NB4 (cell line): ENCODE measurements around the gene SLC6A6.

Experiments used
- DNase-seq: peaks from one replicate; pipeline ENCODE4 v3.0.0; 2010; ENCODE audit warnings: low read depth
- H3K4me3 ChIP-seq: one replicate; pipeline ENCODE4 v1.5.1; 2011; ENCODE audit warnings: mild to moderate bottlenecking, low read depth, low read length, moderate library complexity
- MYC ChIP-seq: IDR thresholded peaks from 2 replicates; pipeline ENCODE4 v1.6.1; 2011; ENCODE audit warnings: low read depth, low read length
- POLR2A ChIP-seq: IDR thresholded peaks from 2 replicates; pipeline ENCODE4 v1.6.1; 2011; ENCODE audit warnings: mild to moderate bottlenecking; ENCODE audit not compliant: insufficient read length; ENCODE audit errors: extremely low read depth
- TF ChIP-seq, protein P1 (sequence below): IDR thresholded peaks from 2 replicates; pipeline ENCODE4 v1.6.1; 2011; ENCODE audit warnings: low read depth, low read length
- TF ChIP-seq, protein P2 (sequence below): IDR thresholded peaks from one replicate; pipeline ENCODE4 v1.5.1; 2012; ENCODE audit warnings: low read depth, low read length

The SLC6A6 gene

DNA sequence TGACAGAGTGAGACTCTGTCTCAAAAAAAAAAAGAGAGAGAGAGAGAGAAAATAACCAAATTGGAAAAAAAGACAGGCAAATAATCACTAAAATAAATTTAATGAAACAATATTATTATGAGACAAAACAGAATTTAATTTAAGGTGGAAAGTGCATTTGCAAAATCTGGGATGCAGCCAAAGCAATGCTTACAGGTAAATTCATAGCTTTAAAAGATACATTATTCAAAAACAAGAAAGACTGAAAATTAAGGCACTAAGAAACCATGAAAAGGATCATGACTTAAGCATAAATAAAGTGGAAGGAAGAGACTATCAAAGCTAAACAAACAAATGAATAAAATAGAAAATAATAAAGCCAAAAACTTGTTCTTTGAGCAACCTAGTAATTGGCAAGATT is 100.1 kb downstream of the SLC6A6 start:
- no peak for DNase-seq
- no peak overlapping the region for H3K4me3 ChIP-seq
- TF ChIP-seq, protein P1, sequence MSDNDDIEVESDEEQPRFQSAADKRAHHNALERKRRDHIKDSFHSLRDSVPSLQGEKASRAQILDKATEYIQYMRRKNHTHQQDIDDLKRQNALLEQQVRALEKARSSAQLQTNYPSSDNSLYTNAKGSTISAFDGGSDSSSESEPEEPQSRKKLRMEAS, result no peak
- TF ChIP-seq MYC (no peak), POLR2A (no peak)
- TF ChIP-seq, protein P2, sequence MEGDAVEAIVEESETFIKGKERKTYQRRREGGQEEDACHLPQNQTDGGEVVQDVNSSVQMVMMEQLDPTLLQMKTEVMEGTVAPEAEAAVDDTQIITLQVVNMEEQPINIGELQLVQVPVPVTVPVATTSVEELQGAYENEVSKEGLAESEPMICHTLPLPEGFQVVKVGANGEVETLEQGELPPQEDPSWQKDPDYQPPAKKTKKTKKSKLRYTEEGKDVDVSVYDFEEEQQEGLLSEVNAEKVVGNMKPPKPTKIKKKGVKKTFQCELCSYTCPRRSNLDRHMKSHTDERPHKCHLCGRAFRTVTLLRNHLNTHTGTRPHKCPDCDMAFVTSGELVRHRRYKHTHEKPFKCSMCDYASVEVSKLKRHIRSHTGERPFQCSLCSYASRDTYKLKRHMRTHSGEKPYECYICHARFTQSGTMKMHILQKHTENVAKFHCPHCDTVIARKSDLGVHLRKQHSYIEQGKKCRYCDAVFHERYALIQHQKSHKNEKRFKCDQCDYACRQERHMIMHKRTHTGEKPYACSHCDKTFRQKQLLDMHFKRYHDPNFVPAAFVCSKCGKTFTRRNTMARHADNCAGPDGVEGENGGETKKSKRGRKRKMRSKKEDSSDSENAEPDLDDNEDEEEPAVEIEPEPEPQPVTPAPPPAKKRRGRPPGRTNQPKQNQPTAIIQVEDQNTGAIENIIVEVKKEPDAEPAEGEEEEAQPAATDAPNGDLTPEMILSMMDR, result no peak

DNA sequence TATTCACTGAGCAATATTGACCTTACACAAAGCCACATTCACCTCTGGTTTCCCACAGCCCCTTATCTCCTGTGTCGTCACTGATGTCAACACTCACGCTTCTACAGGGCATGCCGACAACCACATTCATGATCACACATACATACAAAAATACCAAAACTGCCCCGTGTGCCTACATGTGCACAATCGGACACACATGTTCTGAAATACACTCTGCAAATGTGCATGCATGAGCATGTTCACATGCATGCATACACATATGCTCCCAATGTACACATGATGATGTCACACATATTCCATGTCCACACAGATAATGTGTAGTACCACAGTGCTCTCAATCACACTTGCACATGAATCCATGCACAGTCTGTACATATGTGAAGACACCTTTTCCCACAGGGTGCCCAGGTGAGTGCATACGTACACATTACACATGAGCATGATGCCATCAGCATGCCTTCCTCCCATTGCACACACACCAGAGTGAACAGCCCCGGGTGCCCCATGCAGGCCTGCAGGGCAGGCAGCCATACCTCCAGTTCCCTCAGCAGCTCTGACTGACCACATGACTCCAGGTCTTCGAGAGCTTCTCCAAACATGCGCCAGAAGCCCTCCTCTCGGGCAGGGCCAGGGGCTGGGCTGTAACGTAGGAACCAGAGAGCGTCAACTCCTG is 100.8 kb downstream of the SLC6A6 start:
- TF ChIP-seq, protein P2, result no peak
- no peak for TF ChIP-seq POLR2A
- TF ChIP-seq, protein P1, result no peak
- no peak for TF ChIP-seq MYC
- DNase-seq, result no peak
- no peak overlapping the region for H3K4me3 ChIP-seq

DNA sequence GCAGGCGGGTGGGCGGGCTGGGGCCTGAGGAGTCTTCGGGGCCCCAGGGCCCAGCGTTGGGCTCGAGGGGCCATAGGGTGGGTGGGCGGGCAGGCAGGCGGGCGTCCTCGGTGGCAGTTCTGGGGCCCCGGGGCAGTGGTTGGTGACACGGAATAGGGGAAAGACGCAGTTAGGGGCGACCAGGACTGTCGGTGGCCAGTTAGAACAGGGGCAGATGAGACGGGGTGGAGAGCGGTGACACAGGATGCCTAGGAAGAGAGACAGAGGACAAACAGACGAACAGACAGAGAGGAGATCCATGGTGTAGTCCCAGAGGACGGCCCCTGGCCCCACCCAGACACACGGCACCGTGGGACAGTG is 101.3 kb downstream of the SLC6A6 start:
- H3K4me3 ChIP-seq, result no peak overlapping the region
- TF ChIP-seq, protein P1, result no peak
- TF ChIP-seq POLR2A (no peak), MYC (no peak)
- TF ChIP-seq, protein P2, result no peak
- DNase-seq, result no peak

DNA sequence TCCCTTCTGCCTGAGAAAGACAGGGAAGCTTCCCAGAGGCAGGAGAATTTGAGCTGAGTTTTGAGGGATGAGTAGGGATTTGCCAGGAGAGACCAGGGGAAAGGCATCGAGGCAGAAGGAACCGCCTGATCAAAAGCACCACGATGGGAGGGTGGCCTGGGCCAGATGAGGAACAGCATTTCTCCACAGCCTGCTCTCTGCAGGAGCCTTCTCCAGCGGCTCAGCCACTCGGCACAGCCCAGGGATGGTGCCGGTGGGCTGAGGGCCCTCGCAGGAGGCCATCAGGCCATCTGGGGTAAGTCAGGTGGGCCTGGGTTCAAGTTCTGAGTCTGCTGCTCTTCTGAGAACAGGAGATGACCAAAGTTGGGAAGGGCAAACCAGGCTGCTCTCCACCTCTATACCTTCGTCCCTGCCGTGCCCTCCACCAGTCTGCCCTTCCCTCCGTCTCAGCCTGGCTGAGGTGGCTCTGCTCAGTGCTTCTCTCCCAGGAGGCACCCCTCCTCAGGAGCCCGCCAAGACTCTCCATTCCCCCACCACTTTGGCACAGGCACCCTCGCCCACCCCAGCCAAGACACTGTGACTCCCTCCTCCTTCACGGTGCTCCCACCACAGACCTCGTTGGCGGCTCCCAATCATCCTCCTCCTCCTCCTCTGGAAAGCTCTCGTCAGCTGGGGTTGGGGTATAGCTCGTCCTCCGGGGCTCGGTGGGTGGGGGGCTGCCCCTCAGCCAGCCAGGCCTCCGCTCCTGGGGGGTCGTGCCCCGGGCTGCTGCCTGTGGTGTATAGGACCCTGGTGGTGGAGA is 102.8 kb downstream of the SLC6A6 start:
- DNase-seq, result no peak
- no peak overlapping the region for H3K4me3 ChIP-seq
- TF ChIP-seq MYC (no peak), POLR2A (no peak)
- TF ChIP-seq, protein P2, result no peak
- TF ChIP-seq, protein P1, result no peak

DNA sequence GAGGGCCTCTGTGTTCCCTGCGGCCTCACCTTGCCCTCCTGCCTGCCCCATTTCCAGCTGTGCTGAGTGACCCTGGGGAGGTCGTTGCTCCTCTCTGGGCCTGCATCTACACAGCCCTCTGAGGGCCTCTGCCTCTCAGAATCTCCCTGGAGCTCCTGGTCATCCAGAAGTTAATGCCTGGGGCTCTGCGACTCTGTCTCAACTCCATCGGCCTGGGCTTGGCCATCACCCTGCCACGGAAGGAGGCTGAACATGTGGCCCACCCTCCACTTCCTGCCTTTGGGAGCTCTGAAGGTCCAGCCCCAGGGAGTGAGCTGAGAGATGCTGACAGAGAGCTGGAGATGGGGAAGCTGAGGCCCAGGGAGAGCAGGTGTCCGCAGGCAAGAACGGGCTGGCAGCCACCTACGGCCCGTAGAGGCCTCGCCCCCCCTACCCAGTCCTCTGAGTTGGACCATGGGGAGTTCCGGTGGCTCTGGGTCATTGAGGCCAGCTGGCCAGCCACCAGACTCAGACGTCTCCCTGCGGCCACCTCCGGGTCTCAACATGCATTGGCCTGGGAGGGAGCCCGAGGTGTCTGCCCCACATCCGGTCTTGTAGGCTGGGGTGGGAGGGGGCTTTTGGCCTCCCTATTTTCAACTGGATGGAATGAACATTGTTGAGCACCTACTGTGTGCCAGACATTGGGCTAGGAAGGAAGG is 103.5 kb downstream of the SLC6A6 start:
- no peak overlapping the region for H3K4me3 ChIP-seq
- TF ChIP-seq, protein P1, result no peak
- TF ChIP-seq, protein P2, result no peak
- no peak for TF ChIP-seq POLR2A
- no peak for DNase-seq
